H1 (cell line): ENCODE measurements around the gene SLIRP. TPM values are rescaled to one million over a fixed set of nuclear protein-coding genes. Genes with fewer than 3 reads are reported as not detected.

Source experiments
- CTCF ChIA-PET: fragments of 300-600 bp; sonication (Branson Sonifier 250); formaldehyde crosslinking; loops from one replicate; lab custom pipeline; 2021; ENCODE audit not compliant: partially characterized antibody; lab: Charles Lee
- POLR2A ChIA-PET: fragments of 300-600 bp; sonication (Branson Sonifier 250); formaldehyde crosslinking; loops from one replicate; lab custom pipeline; 2021; ENCODE audit warnings: inconsistent platforms; ENCODE audit not compliant: partially characterized antibody; lab: Charles Lee
- DNase-seq, 2 experiments: peaks; one replicate each; pipeline versions ENCODE4 v3.0.0 to v3.0.0-alpha.2; 2010 to 2022; ENCODE audit warnings: low spot score in 2 of 2, low read depth in 1 of 2, mixed read lengths in 1 of 2
- FAIRE-seq: peaks from 2 replicates; lab custom pipeline; 2011; peaks lifted over from hg19 to GRCh38; lab: Jason Lieb, UNC
- H2AFZ ChIP-seq: 2 replicates; pipeline ENCODE4 v1.8.1; 2012; ENCODE audit warnings: low read length, inconsistent platforms
- H2AK5ac ChIP-seq: 2 replicates; pipeline ENCODE4 v1.6.1; 2013; ENCODE audit warnings: low read depth, low read length
- H2BK120ac ChIP-seq: replicated peaks from 2 replicates; pipeline ENCODE3; 2013; ENCODE audit warnings: low read depth, low read length, inconsistent platforms
- H2BK12ac ChIP-seq: 2 replicates; pipeline ENCODE4 v1.6.1; 2013; ENCODE audit warnings: low read depth, low read length
- H2BK15ac ChIP-seq: 2 replicates; pipeline ENCODE4 v1.6.1; 2013; ENCODE audit warnings: low read length
- H2BK20ac ChIP-seq: 2 replicates; pipeline ENCODE4 v1.6.1; 2013; ENCODE audit warnings: low read length
- H2BK5ac ChIP-seq: 2 replicates; pipeline ENCODE4 v1.6.1; 2013; ENCODE audit warnings: low read depth, low read length
- H3K14ac ChIP-seq: 2 replicates; pipeline ENCODE4 v1.6.1; 2013; ENCODE audit warnings: inconsistent platforms; ENCODE audit not compliant: insufficient read length
- H3K18ac ChIP-seq: 2 replicates; pipeline ENCODE4 v1.6.1; 2013; ENCODE audit warnings: low read length; ENCODE audit errors: extremely low read depth
- H3K23ac ChIP-seq: 2 replicates; pipeline ENCODE4 v1.6.1; 2013; ENCODE audit warnings: inconsistent platforms; ENCODE audit not compliant: insufficient read length
- H3K23me2 ChIP-seq: 2 replicates; pipeline ENCODE4 v1.6.1; 2013; ENCODE audit warnings: low read depth, low read length
- H3K27ac ChIP-seq: 2 replicates; pipeline ENCODE4 v1.6.1; 2011; ENCODE audit warnings: low read depth, low read length, inconsistent platforms
- H3K27me3 ChIP-seq, 4 experiments: replicated peaks in 1 of 4; 1 replicate in 1 of 4; 2 replicates in 3 of 4; pipeline versions ENCODE4 v1.6.1 to v1.8.1; 2011 to 2013; ENCODE audit warnings: low read length in 3 of 4, mild to moderate bottlenecking in 3 of 4, inconsistent platforms in 2 of 4, mixed read lengths in 2 of 4, moderate library complexity in 1 of 4; ENCODE audit not compliant: control insufficient read depth in 3 of 4, insufficient read depth in 3 of 4; ENCODE audit errors: extremely low read depth in 1 of 4
- H3K36me3 ChIP-seq, 4 experiments: 2 replicates each; pipeline versions ENCODE4 v1.6.1 to v1.8.1; 2011 to 2013; ENCODE audit warnings: mild to moderate bottlenecking in 4 of 4, low read length in 3 of 4, moderate library complexity in 2 of 4, control low read depth in 1 of 4, inconsistent platforms in 1 of 4; ENCODE audit not compliant: insufficient read depth in 4 of 4, control insufficient read depth in 2 of 4
- H3K4ac ChIP-seq: replicated peaks from 2 replicates; pipeline ENCODE3; 2013; ENCODE audit warnings: low read length, low read depth, mixed read lengths, inconsistent platforms; ENCODE audit not compliant: insufficient read length
- H3K4me1 ChIP-seq, 4 experiments: replicated peaks in 1 of 4; 1 replicate in 1 of 4; 2 replicates in 3 of 4; pipeline versions ENCODE4 v1.6.1 to v1.8.1; 2011 to 2013; ENCODE audit warnings: low read length in 3 of 4, inconsistent platforms in 2 of 4, mixed read lengths in 1 of 4; ENCODE audit not compliant: insufficient read depth in 4 of 4, control insufficient read depth in 3 of 4
- H3K4me2 ChIP-seq, 2 experiments: 2 replicates each; pipeline versions ENCODE4 v1.6.1 to v1.8.1; 2011 to 2013; ENCODE audit warnings: low read depth in 2 of 2, low read length in 2 of 2, control low read depth in 1 of 2, inconsistent platforms in 1 of 2, mild to moderate bottlenecking in 1 of 2; ENCODE audit not compliant: insufficient read depth in 1 of 2
- H3K4me3 ChIP-seq, 4 experiments: fragments of 200-600, 300-600 bp in 1 of 4; sonication (generic), shearing (Covaris generic), sonication (Bioruptor Twin) in 1 of 4; 2 replicates each; pipeline versions ENCODE4 v1.5.1 to v1.8.1; 2011 to 2016; ENCODE audit warnings: low read length in 4 of 4, low read depth in 3 of 4, control low read depth in 2 of 4, inconsistent platforms in 2 of 4, mild to moderate bottlenecking in 2 of 4, mixed read lengths in 1 of 4, moderate library complexity in 1 of 4; ENCODE audit not compliant: insufficient read depth in 2 of 4; ENCODE audit errors: extremely low read depth in 1 of 4
- H3K56ac ChIP-seq: replicated peaks from 2 replicates; pipeline ENCODE3; 2013; ENCODE audit warnings: low read depth, mild to moderate bottlenecking, mixed read lengths, low read length, inconsistent platforms; ENCODE audit not compliant: insufficient read length
- H3K79me1 ChIP-seq: 2 replicates; pipeline ENCODE4 v1.6.1; 2013; ENCODE audit warnings: low read depth, low read length, control low read depth
- H3K79me2 ChIP-seq, 2 experiments: 2 replicates each; pipeline versions ENCODE4 v1.6.1 to v1.8.1; 2012 to 2013; ENCODE audit warnings: low read length in 2 of 2, mild to moderate bottlenecking in 2 of 2, inconsistent platforms in 1 of 2; ENCODE audit not compliant: insufficient read depth in 2 of 2, control insufficient read depth in 1 of 2
- H3K9ac ChIP-seq, 4 experiments: replicated peaks in 1 of 4; 1 replicate in 1 of 4; 2 replicates in 3 of 4; pipeline versions ENCODE4 v1.6.1 to v1.8.1; 2011 to 2013; ENCODE audit warnings: low read depth in 3 of 4, low read length in 3 of 4, control low read depth in 2 of 4, mild to moderate bottlenecking in 2 of 4, moderate library complexity in 2 of 4, inconsistent platforms in 1 of 4; ENCODE audit errors: extremely low read depth in 1 of 4
- H3K9me3 ChIP-seq, 2 experiments: 2 replicates each; pipeline versions ENCODE4 v1.6.1 to v1.8.1; 2012 to 2013; ENCODE audit warnings: mild to moderate bottlenecking in 2 of 2, moderate library complexity in 2 of 2, control low read depth in 1 of 2, inconsistent platforms in 1 of 2, low read depth in 1 of 2, low read length in 1 of 2, mixed read lengths in 1 of 2; ENCODE audit not compliant: insufficient read depth in 2 of 2
- H4K20me1 ChIP-seq, 2 experiments: replicated peaks in 1 of 2; 2 replicates each; pipeline versions ENCODE3 to v1.8.1; 2011 to 2013; ENCODE audit warnings: inconsistent platforms in 2 of 2, low read length in 2 of 2, mild to moderate bottlenecking in 1 of 2; ENCODE audit not compliant: insufficient read depth in 2 of 2, control insufficient read depth in 1 of 2
- H4K5ac ChIP-seq: 2 replicates; pipeline ENCODE4 v1.6.1; 2013; ENCODE audit warnings: low read length, low read depth, mixed read lengths, inconsistent platforms; ENCODE audit not compliant: insufficient read length
- H4K8ac ChIP-seq: 2 replicates; pipeline ENCODE4 v1.8.0; 2013; ENCODE audit warnings: mild to moderate bottlenecking, moderate library complexity, low read length, inconsistent platforms; ENCODE audit not compliant: insufficient read depth; ENCODE audit errors: extremely low read depth
- H4K91ac ChIP-seq: replicated peaks from 2 replicates; pipeline ENCODE3; 2013; ENCODE audit warnings: low read length, mixed read lengths, inconsistent platforms; ENCODE audit not compliant: insufficient read length
- CBX5 ChIP-seq: fragments of 300-800, 300-1000 bp; sonication (generic); IDR thresholded peaks from 2 replicates; pipeline ENCODE4 v1.7.1; 2016; ENCODE audit warnings: antibody characterized with exemption, low read length, low read depth
- CTBP2 ChIP-seq: IDR thresholded peaks from 2 replicates; pipeline ENCODE4 v1.7.0; 2011; ENCODE audit warnings: borderline replicate concordance, mild to moderate bottlenecking, moderate library complexity, mixed read lengths, low read length; ENCODE audit not compliant: insufficient read depth, insufficient read length
- EGR1 ChIP-seq: IDR thresholded peaks from 2 replicates; pipeline ENCODE4 v1.6.1; 2011; ENCODE audit warnings: low read depth, low read length, borderline replicate concordance
- EP300 ChIP-seq, 2 experiments: IDR thresholded peaks; 1 replicate in 1 of 2; 2 replicates in 1 of 2; pipeline ENCODE4 v1.6.1; 2011 to 2012; ENCODE audit warnings: low read depth in 2 of 2, low read length in 2 of 2, mild to moderate bottlenecking in 2 of 2, borderline replicate concordance in 1 of 2, inconsistent platforms in 1 of 2, moderate library complexity in 1 of 2
- FOSL1 ChIP-seq: IDR thresholded peaks from 2 replicates; pipeline ENCODE4 v1.6.1; 2011; ENCODE audit warnings: mild to moderate bottlenecking, low read depth, low read length, moderate library complexity; ENCODE audit not compliant: insufficient read depth
- GABPA ChIP-seq: IDR thresholded peaks from 2 replicates; pipeline ENCODE4 v1.6.1; 2011; ENCODE audit warnings: mild to moderate bottlenecking, low read length, moderate library complexity, borderline replicate concordance; ENCODE audit not compliant: insufficient read depth
- HDAC2 ChIP-seq, 2 experiments: fragments of 300-600 bp in 1 of 2; sonication (generic) in 1 of 2; IDR thresholded peaks; 2 replicates each; pipeline ENCODE4 v1.6.1; 2011 to 2012; ENCODE audit warnings: low read depth in 2 of 2, low read length in 2 of 2, mild to moderate bottlenecking in 2 of 2, moderate library complexity in 2 of 2, borderline replicate concordance in 1 of 2, inconsistent platforms in 1 of 2
- HDAC6 ChIP-seq: IDR thresholded peaks from one replicate; pipeline ENCODE4 v1.7.1; 2012; ENCODE audit warnings: low read depth, mild to moderate bottlenecking, inconsistent platforms, low read length, moderate library complexity
- POLR2A ChIP-seq, 2 experiments: IDR thresholded peaks; 1 replicate in 1 of 2; 2 replicates in 1 of 2; pipeline ENCODE4 v1.6.1; 2011; ENCODE audit warnings: low read depth in 2 of 2, low read length in 2 of 2, mild to moderate bottlenecking in 2 of 2; ENCODE audit errors: control extremely low read depth in 1 of 2
- POLR2AphosphoS5 ChIP-seq: IDR thresholded peaks from 2 replicates; pipeline ENCODE4 v1.6.1; 2011; ENCODE audit warnings: low read depth, low read length
- RNF2 ChIP-seq: fragments of 200-900, 300-1000 bp; sonication (generic); IDR thresholded peaks from 2 replicates; pipeline ENCODE4 v1.7.1; 2016; ENCODE audit warnings: borderline replicate concordance, low read depth, mild to moderate bottlenecking, antibody characterized with exemption, low read length; ENCODE audit not compliant: poor library complexity, severe bottlenecking; ENCODE audit errors: missing control alignments
- RXRA ChIP-seq: IDR thresholded peaks from 2 replicates; pipeline ENCODE4 v1.6.1; 2011; ENCODE audit warnings: low read depth, mild to moderate bottlenecking, low read length, moderate library complexity; ENCODE audit not compliant: insufficient read depth
- ZNF274 ChIP-seq: IDR thresholded peaks from 2 replicates; pipeline ENCODE4 v1.7.0; 2012; ENCODE audit warnings: low read length, borderline replicate concordance; ENCODE audit errors: extremely low read depth
- WGBS, 2 experiments: shearing (Covaris generic) in 1 of 2; methylation state at CpG; one replicate each; pipeline versions ENCODE4 v1.1.6 to v1.1.7; 2013 to 2015; ENCODE audit warnings: low lambda C conversion rate in 2 of 2, mixed read lengths in 2 of 2, inconsistent platforms in 1 of 2, low coverage in 1 of 2, missing lambda C conversion rate in 1 of 2; ENCODE audit not compliant: insufficient replicate concordance in 2 of 2, insufficient coverage in 1 of 2, insufficient read length in 1 of 2; ENCODE audit errors: extremely low coverage in 1 of 2, missing lambda C conversion rate in 1 of 2; 5-methylcytosine and 5-hydroxymethylcytosine counted together
- polyA plus RNA-seq, 7 experiments: library from polyadenylated mRNA; depleted of rRNA in 3 of 7; stranded (reverse) in 5 of 7; unstranded in 2 of 7; fragments of >200 nt in 5 of 7; fragments of 200-250 nt in 2 of 7; gene quantifications; 1 replicate in 5 of 7; 2 replicates in 1 of 7; 4 replicates in 1 of 7; pipeline versions ENCODE4 v1.2.1 to v1.2.3, GENCODE V29; 2011 to 2013; ENCODE audit warnings: missing spikeins in 2 of 7, mixed read lengths in 2 of 7
- total RNA-seq: library from RNA; stranded (reverse); fragmentation: NEBNext Ultra II Directional; extraction: Animal tissue kit (Norgen Biotek cat#: 25700); gene quantifications from 2 replicates; pipeline ENCODE4 v1.2.1, GENCODE V29; 2021

SLIRP gene
- total and polyA plus RNA-seq, 2 of the 8 experiments (the other 6 are each of a cell fraction or from before 2014, with no cell fraction given) = 374 to 383 TPM

DNA sequence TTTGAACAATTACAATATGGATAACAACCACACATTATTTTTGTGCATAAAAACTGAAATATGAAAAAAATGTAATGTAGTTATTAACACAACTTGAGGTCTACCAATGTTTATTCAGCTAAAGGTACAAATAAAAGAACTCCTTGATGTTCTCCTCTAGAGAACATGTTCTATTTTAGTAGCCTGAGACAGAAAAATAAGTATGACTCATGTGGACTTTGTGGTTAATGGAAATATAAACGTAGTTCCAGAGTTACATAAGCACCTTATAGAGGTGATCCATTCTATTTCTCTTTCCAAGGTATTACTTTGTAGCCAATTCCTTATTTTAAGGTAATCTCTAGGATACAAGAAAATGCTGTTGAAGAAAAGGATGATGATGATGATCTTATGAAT, 25.7 kb upstream of the SLIRP start:
- H2BK15ac ChIP-seq = no peak overlapping the region
- FAIRE-seq (no peak), DNase-seq (no peak)
- H3K56ac ChIP-seq = no peak overlapping the region
- H2BK120ac ChIP-seq = no peak overlapping the region
- H4K20me1 ChIP-seq = no peaks in the 10 kb centered on the region
- H3K4me1 ChIP-seq = no peaks in the 10 kb centered on the region
- no peaks in the 10 kb centered on the region for H3K79me1 ChIP-seq
- no peak overlapping the region for H4K91ac ChIP-seq
- H3K9me3 ChIP-seq = no peaks in the 10 kb centered on the region
- H3K4ac ChIP-seq = no peak overlapping the region
- H3K27ac ChIP-seq = no peak overlapping the region
- H3K4me2 ChIP-seq = no peak overlapping the region
- CTCF ChIA-PET = interaction anchor here (0.6 kb wide), 1 partner anchor 36 kb away, joined by 3 read pairs; no protein-coding TSS in a partner anchor
- no peaks in the 10 kb centered on the region for H3K23me2 ChIP-seq
- H3K14ac ChIP-seq = no peak overlapping the region
- H2AK5ac ChIP-seq = no peak overlapping the region
- no peak overlapping the region for H3K9ac ChIP-seq
- 97% methylated on average over 1 of the region's 1 CpG; no CpG with 5 or more reads in 1 of the 2 experiments for WGBS, 2 experiments
- peaks cover 0 to 17% (median 1%) of the 10 kb centered on the region in 4 experiments; a peak in 5 of 8 replicates for H3K36me3 ChIP-seq
- no peak overlapping the region for H2BK20ac ChIP-seq
- no peaks in the 10 kb centered on the region for H3K79me2 ChIP-seq
- H3K27me3 ChIP-seq = no peaks in the 10 kb centered on the region
- POLR2A ChIA-PET = no interaction called here
- no peak overlapping the region for H2BK12ac ChIP-seq
- no peak overlapping the region for H3K4me3 ChIP-seq
- H2BK5ac ChIP-seq = no peak overlapping the region
- H3K18ac ChIP-seq = no peak overlapping the region
- H4K8ac ChIP-seq = no peak overlapping the region
- H4K5ac ChIP-seq = no peak overlapping the region
- H3K23ac ChIP-seq = no peak overlapping the region
- no peak for TF ChIP-seq POLR2A (IDR thresholded peaks at IDR 0.05; ENCODE audit: control extremely low read depth in 1 of 2, low read depth in 2 of 2, low read length in 2 of 2)
- TF ChIP-seq FOSL1 = no peak
- TF ChIP-seq GABPA = no peak
- TF ChIP-seq RNF2 = no peak
- TF ChIP-seq EGR1 = no peak
- TF ChIP-seq POLR2AphosphoS5 = no peak
- no peak for TF ChIP-seq HDAC6
- TF ChIP-seq EP300 (IDR thresholded peaks at IDR 0.05; ENCODE audit: borderline replicate concordance in 1 of 2, low read depth in 2 of 2, low read length in 2 of 2) = no peak
- no peak for TF ChIP-seq CBX5
- TF ChIP-seq ZNF274 = no peak
- TF ChIP-seq HDAC2 (IDR thresholded peaks at IDR 0.05; ENCODE audit: borderline replicate concordance in 1 of 2, low read depth in 2 of 2, low read length in 2 of 2) = no peak
- no peak for TF ChIP-seq RXRA
- TF ChIP-seq CTBP2 = no peak
- H2AFZ ChIP-seq = no peak overlapping the region
